Mesothelial cell of epicardium (in vitro differentiated cells): ENCODE data around the gene MSRB2. TPM values are rescaled to one million over a fixed set of nuclear protein-coding genes. Genes with fewer than 3 reads are reported as not detected.

Experiments used
- DNase-seq, 2 experiments: peaks; one replicate each; pipeline ENCODE4 v3.0.0; 2021; ENCODE audit warnings: low spot score in 2 of 2; ENCODE audit not compliant: unreplicated experiment in 2 of 2
- H3K27ac Mint-ChIP-seq: 2 replicates; pipeline ENCODE4 v1.8.0; 2021; ENCODE audit warnings: mixed read lengths
- H3K27me3 Mint-ChIP-seq: 2 replicates; pipeline ENCODE4 v1.8.0; 2021; ENCODE audit warnings: low read depth, mixed read lengths
- H3K36me3 Mint-ChIP-seq: 2 replicates; pipeline ENCODE4 v1.8.0; 2021; ENCODE audit warnings: mixed read lengths
- H3K4me1 Mint-ChIP-seq: 2 replicates; pipeline ENCODE4 v1.8.0; 2021; ENCODE audit warnings: mixed read lengths
- H3K4me3 Mint-ChIP-seq: 2 replicates; pipeline ENCODE4 v1.8.0; 2021; ENCODE audit warnings: mild to moderate bottlenecking, moderate library complexity, mixed read lengths
- H3K9me3 Mint-ChIP-seq: 2 replicates; pipeline ENCODE4 v1.8.0; 2021; ENCODE audit warnings: mixed read lengths
- CTCF ChIP-seq: fragments of 200-600 bp; sonication (generic); IDR thresholded peaks from one replicate; pipeline ENCODE4 v1.5.0; 2021; ENCODE audit warnings: antibody characterized with exemption; ENCODE audit not compliant: unreplicated experiment
- total RNA-seq: library from RNA; stranded (reverse); gene quantifications from 3 replicates; pipeline ENCODE4 v1.2.1, GENCODE V29; 2021

MSRB2 gene
- total RNA-seq, 1 donor from 2014 or later: 33.9 TPM

- Mint-ChIP-seq H3K27me3 (no peaks in the 10 kb centered on the region), H3K4me3 (no peak overlapping the region), H3K9me3 (peaks cover 19% of the 10 kb centered on the region), H3K36me3 (no peaks in the 10 kb centered on the region), H3K4me1 (peaks cover 10% of the 10 kb centered on the region), H3K27ac (no peak overlapping the region)
- no peak for DNase-seq
- TF ChIP-seq CTCF: no peak
Measured at GRCh38 chr10:23073527-23073926, 21.9 kb upstream of the MSRB2 start.

- Mint-ChIP-seq H3K9me3 (peaks cover 19% of the 10 kb centered on the region), H3K4me1 (peaks cover 8% of the 10 kb centered on the region), H3K36me3 (no peaks in the 10 kb centered on the region), H3K4me3 (no peak overlapping the region), H3K27me3 (no peaks in the 10 kb centered on the region), H3K27ac (no peak overlapping the region)
- DNase-seq: no peak
- no peak for TF ChIP-seq CTCF
Measured at GRCh38 chr10:23075672-23076071, 19.7 kb upstream of the MSRB2 start.

GRCh38 chr10:23078114-23078513, 17.3 kb upstream of the MSRB2 start:
- no peak for TF ChIP-seq CTCF
- Mint-ChIP-seq H3K4me3 (no peak overlapping the region), H3K4me1 (peaks cover 16% of the 10 kb centered on the region), H3K9me3 (peaks cover 19% of the 10 kb centered on the region), H3K27ac (no peak overlapping the region), H3K36me3 (no peaks in the 10 kb centered on the region), H3K27me3 (no peaks in the 10 kb centered on the region)
- DNase-seq: no peak

GRCh38 chr10:23079700-23080099, 15.7 kb upstream of the MSRB2 start:
- Mint-ChIP-seq H3K4me1 (peaks cover 16% of the 10 kb centered on the region), H3K27me3 (no peaks in the 10 kb centered on the region), H3K9me3 (peaks cover 19% of the 10 kb centered on the region)

GRCh38 chr10:23080262-23080661, 15.1 kb upstream of the MSRB2 start:
- peaks cover 22% of the 10 kb centered on the region for H3K9me3 Mint-ChIP-seq
- no peaks in the 10 kb centered on the region for H3K27me3 Mint-ChIP-seq
- TF ChIP-seq CTCF: no peak

More at GRCh38 chr10:23079700-23080099, 15.7 kb upstream of the MSRB2 start:
- TF ChIP-seq CTCF: no peak
- no peak overlapping the region for H3K4me3 Mint-ChIP-seq
- H3K36me3 Mint-ChIP-seq: no peaks in the 10 kb centered on the region
- no peak for DNase-seq
- no peak overlapping the region for H3K27ac Mint-ChIP-seq

GRCh38 chr10:23081221-23081750, 14.1 kb upstream of the MSRB2 start:
- no peaks in the 10 kb centered on the region for H3K36me3 Mint-ChIP-seq

More at GRCh38 chr10:23080262-23080661, 15.1 kb upstream of the MSRB2 start:
- H3K4me1 Mint-ChIP-seq: peaks cover 16% of the 10 kb centered on the region
- H3K36me3 Mint-ChIP-seq: no peaks in the 10 kb centered on the region
- DNase-seq: no peak
- no peak overlapping the region for H3K4me3 Mint-ChIP-seq
- H3K27ac Mint-ChIP-seq: no peak overlapping the region

More at GRCh38 chr10:23081221-23081750, 14.1 kb upstream of the MSRB2 start:
- Mint-ChIP-seq H3K9me3 (peaks cover 22% of the 10 kb centered on the region), H3K4me3 (no peak overlapping the region), H3K27ac (no peak overlapping the region), H3K4me1 (peaks cover 16% of the 10 kb centered on the region), H3K27me3 (no peaks in the 10 kb centered on the region)
- DNase-seq: no peak
- TF ChIP-seq CTCF: no peak
